ENCODE data around the gene MTFR2. TPM values are rescaled to one million over a fixed set of nuclear protein-coding genes. Genes with fewer than 3 reads are reported as not detected.

MTFR2 gene
- total RNA-seq, 2 donors from 2014 or later = 0.41 TPM; not detected in 1

GRCh38 chr6:136213853-136214252, 36.3 kb downstream of the MTFR2 start:
- Histone ChIP-seq H3K4me3 (no peak overlapping the region), H3K36me3 (no peaks in the 10 kb centered on the region), H3K9me3 (no peaks in the 10 kb centered on the region), H3K27ac (no peak overlapping the region), H3K27me3 (replicated peaks; ENCODE audit: insufficient read depth) (no peaks in the 10 kb centered on the region), H3K4me1 (ENCODE audit: control insufficient read depth in 1 of 2, low read depth in 2 of 2) (no peaks in the 10 kb centered on the region)
- ATAC-seq (ENCODE audit: insufficient number of reproducible peaks, low FRiP score, low read depth) (no peak), DNase-seq (ENCODE audit: low spot score) (no peak)
- no peak for TF ChIP-seq CTCF (IDR thresholded peaks at IDR 0.05)

GRCh38 chr6:136213012-136213539, 37.0 kb downstream of the MTFR2 start:
- no peak overlapping the region for H3K4me3 ChIP-seq
- ATAC-seq (ENCODE audit: insufficient number of reproducible peaks, low FRiP score, low read depth) = no peak
- H3K9me3 ChIP-seq = no peaks in the 10 kb centered on the region
- no peak overlapping the region for H3K27ac ChIP-seq
- no peaks in the 10 kb centered on the region for H3K4me1 ChIP-seq (ENCODE audit: control insufficient read depth in 1 of 2, low read depth in 2 of 2)
- TF ChIP-seq CTCF (IDR thresholded peaks at IDR 0.05) = no peak
- no peak for DNase-seq (ENCODE audit: low spot score)
- no peaks in the 10 kb centered on the region for H3K27me3 ChIP-seq (replicated peaks; ENCODE audit: insufficient read depth)
- H3K36me3 ChIP-seq = no peaks in the 10 kb centered on the region

- no peaks in the 10 kb centered on the region for H3K36me3 ChIP-seq
- no peaks in the 10 kb centered on the region for H3K9me3 ChIP-seq
- no peaks in the 10 kb centered on the region for H3K27me3 ChIP-seq (replicated peaks; ENCODE audit: insufficient read depth)
- H3K27ac ChIP-seq = no peak overlapping the region
- no peak for TF ChIP-seq CTCF (IDR thresholded peaks at IDR 0.05)
- DNase-seq (ENCODE audit: low spot score) (no peak), ATAC-seq (ENCODE audit: insufficient number of reproducible peaks, low FRiP score, low read depth) (no peak)
- H3K4me3 ChIP-seq = no peak overlapping the region
- no peaks in the 10 kb centered on the region for H3K4me1 ChIP-seq (ENCODE audit: control insufficient read depth in 1 of 2, low read depth in 2 of 2)
These were observed 37.5 kb downstream of the MTFR2 start for GRCh38 chr6:136212608-136213007.

GRCh38 chr6:136210398-136211165, 39.5 kb downstream of the MTFR2 start:
- no peaks in the 10 kb centered on the region for H3K36me3 ChIP-seq
- ATAC-seq (ENCODE audit: insufficient number of reproducible peaks, low FRiP score, low read depth) = no peak

More at GRCh38 chr6:136210398-136211165, 39.5 kb downstream of the MTFR2 start:
- H3K4me1 ChIP-seq (ENCODE audit: control insufficient read depth in 1 of 2, low read depth in 2 of 2) = no peaks in the 10 kb centered on the region
- no peak overlapping the region for H3K27ac ChIP-seq
- H3K9me3 ChIP-seq = no peaks in the 10 kb centered on the region
- TF ChIP-seq CTCF (IDR thresholded peaks at IDR 0.05) = no peak
- DNase-seq (ENCODE audit: low spot score) = no peak
- no peaks in the 10 kb centered on the region for H3K27me3 ChIP-seq (replicated peaks; ENCODE audit: insufficient read depth)
- H3K4me3 ChIP-seq = no peak overlapping the region
